ENCODE results near the gene CCDC88C.
"Not testable (repeated sequence)": the region's sequence is repeated elsewhere in the genome, so short reads cannot be mapped to it uniquely, and the experiment has no call there.

Gene CCDC88C

GRCh38 chr14:91417983-91418386, 365 bp upstream of the CCDC88C start:
- DNase-seq: peak; percentile 68

GRCh38 chr14:91416744-91417119, 888 bp downstream of the CCDC88C start:
- no peak for DNase-seq

- peak; percentile 77 for DNase-seq
Measured at GRCh38 chr14:91415794-91416743, 1.6 kb downstream of the CCDC88C start.

GRCh38 chr14:91414475-91414833, 3.2 kb downstream of the CCDC88C start:
- DNase-seq: no peak

- DNase-seq: peak; percentile 50
Measured at GRCh38 chr14:91413547-91414474, 3.8 kb downstream of the CCDC88C start.

GRCh38 chr14:91412939-91413338, 4.7 kb downstream of the CCDC88C start:
- DNase-seq: peak; percentile 23

GRCh38 chr14:91410771-91411536, 6.7 kb downstream of the CCDC88C start:
- DNase-seq: peak; percentile 40

- peak; percentile 38 for DNase-seq
Measured at GRCh38 chr14:91409928-91410718, 7.5 kb downstream of the CCDC88C start.

GRCh38 chr14:91409240-91409639, 8.4 kb downstream of the CCDC88C start:
- not testable (repeated sequence) for DNase-seq

GRCh38 chr14:91406982-91407381, 10.6 kb downstream of the CCDC88C start:
- DNase-seq: no peak

- DNase-seq: no peak
Measured at GRCh38 chr14:91406451-91406850, 11.2 kb downstream of the CCDC88C start.

- DNase-seq: no peak
Measured at GRCh38 chr14:91405724-91406435, 11.7 kb downstream of the CCDC88C start.

- DNase-seq: peak; percentile 80
Measured at GRCh38 chr14:91405241-91405721, 12.3 kb downstream of the CCDC88C start.

- no peak for DNase-seq
Measured at GRCh38 chr14:91402771-91403600, 14.6 kb downstream of the CCDC88C start.

GRCh38 chr14:91402348-91402747, 15.3 kb downstream of the CCDC88C start:
- no peak for DNase-seq

GRCh38 chr14:91401751-91402150, 15.9 kb downstream of the CCDC88C start:
- no peak for DNase-seq

- DNase-seq: no peak
Measured at GRCh38 chr14:91400696-91401095, 16.9 kb downstream of the CCDC88C start.

GRCh38 chr14:91399868-91400640, 17.6 kb downstream of the CCDC88C start:
- no peak for DNase-seq

- no peak for DNase-seq
Measured at GRCh38 chr14:91398707-91399106, 18.9 kb downstream of the CCDC88C start.

Data from stimulated activated CD8-positive, alpha-beta memory T cell treated with anti-CD3 and anti-CD28 coated beads, Interleukin-4, amount 100 ng/mL, for 48 hours (primary cell).